A549 treated with AZD9567 at 1 μM for 4 hours (cell line): ENCODE data around the gene SLC2A4. TPM values are rescaled to one million over a fixed set of nuclear protein-coding genes. Genes with fewer than 3 reads are reported as not detected.

ENCODE experiments used
- total RNA-seq: library from RNA; stranded (reverse); fragments of 200-300 nt; extraction: Qiagen RNA extraction; gene quantifications from 5 replicates; pipeline ENCODE4 v1.2.3, GENCODE V29; 2022; ENCODE audit not compliant: insufficient read depth

SLC2A4 gene
- total RNA-seq, 1 experiment from 2014 or later, result 0.45 TPM

Other genes starting within 250 kb of the SLC2A4 start
- 3.5 to 8.5 TPM (median 7.7 TPM) in 5 replicates for gene SLC16A13, start 245.7 kb upstream of the SLC2A4 start, total RNA-seq
- not detected in 5 replicates for gene SLC16A11, start 237.6 kb upstream of the SLC2A4 start, total RNA-seq
- not detected in 5 replicates for gene CLEC10A, start 201.5 kb upstream of the SLC2A4 start, total RNA-seq
- 1.5 TPM in 1 of 5 replicates, not detected in the others for gene ASGR2, start 166.9 kb upstream of the SLC2A4 start, total RNA-seq
- gene ASGR1, start 102.3 kb upstream of the SLC2A4 start, total RNA-seq, result 0.70 to 1.2 TPM (median 0.90 TPM) in 4 of 5 replicates, not detected in the other
- 5.9 to 6.9 TPM (median 6.2 TPM) in 5 replicates for gene DLG4, start 61.9 kb upstream of the SLC2A4 start, total RNA-seq
- 264 to 485 TPM (median 439 TPM) in 5 replicates for gene ACADVL, start 61.8 kb upstream of the SLC2A4 start, total RNA-seq
- gene DVL2, start 47.2 kb upstream of the SLC2A4 start, total RNA-seq, result 29.2 to 43.3 TPM (median 42.3 TPM) in 5 replicates
- gene PHF23, start 42.3 kb upstream of the SLC2A4 start, total RNA-seq, result 67.2 to 91.5 TPM (median 83.0 TPM) in 5 replicates
- gene GABARAP, start 39.3 kb upstream of the SLC2A4 start, total RNA-seq, result 638 to 734 TPM (median 663 TPM) in 5 replicates
- gene CTDNEP1, start 30.0 kb upstream of the SLC2A4 start, total RNA-seq, result 202 to 277 TPM (median 222 TPM) in 5 replicates
- 115 to 144 TPM (median 128 TPM) in 5 replicates for gene ELP5, start 29.5 kb upstream of the SLC2A4 start, total RNA-seq
- gene CLDN7, start 19.2 kb upstream of the SLC2A4 start, total RNA-seq, result 1.4 to 1.8 TPM (median 1.6 TPM) in 4 of 5 replicates, not detected in the other
- gene YBX2, start 12.9 kb downstream of the SLC2A4 start, total RNA-seq, result 0.46 to 0.72 TPM (median 0.60 TPM) in 4 of 5 replicates, not detected in the other
- 1,570 to 1,809 TPM (median 1,672 TPM) in 5 replicates for gene EIF5A, start 25.9 kb downstream of the SLC2A4 start, total RNA-seq
- 91.5 to 113 TPM (median 108 TPM) in 5 replicates for gene GPS2, start 33.6 kb downstream of the SLC2A4 start, total RNA-seq
- 30.5 to 37.6 TPM (median 36.4 TPM) in 5 replicates for gene NEURL4, start 47.6 kb downstream of the SLC2A4 start, total RNA-seq
- gene ACAP1, start 54.8 kb downstream of the SLC2A4 start, total RNA-seq, result 2.1 to 5.5 TPM (median 3.9 TPM) in 4 of 5 replicates, not detected in the other
- 10.3 to 15.0 TPM (median 13.0 TPM) in 5 replicates for gene KCTD11, start 70.4 kb downstream of the SLC2A4 start, total RNA-seq
- not detected in 5 replicates for gene TMEM95, start 73.4 kb downstream of the SLC2A4 start, total RNA-seq
- gene TNK1, start 99.4 kb downstream of the SLC2A4 start, total RNA-seq, result 1.4 to 1.7 TPM (median 1.6 TPM) in 5 replicates
- gene PLSCR3, start 112.8 kb downstream of the SLC2A4 start, total RNA-seq, result 36.1 to 44.4 TPM (median 40.5 TPM) in 5 replicates
- gene TMEM256, start 122.4 kb downstream of the SLC2A4 start, total RNA-seq, result 181 to 231 TPM (median 208 TPM) in 5 replicates
- 12.4 to 20.9 TPM (median 18.3 TPM) in 5 replicates for gene NLGN2, start 126.1 kb downstream of the SLC2A4 start, total RNA-seq
- gene SPEM1, start 138.6 kb downstream of the SLC2A4 start, total RNA-seq, result 0.08 TPM in 2 of 5 replicates, not detected in the others
- 0.05 to 0.07 TPM (median 0.05 TPM) in 3 of 5 replicates, not detected in the others for gene SPEM2, start 143.9 kb downstream of the SLC2A4 start, total RNA-seq
- gene SPEM3, start 147.1 kb downstream of the SLC2A4 start, total RNA-seq, result 0.02 to 0.06 TPM (median 0.02 TPM) in 3 of 5 replicates, not detected in the others
- gene TMEM102, start 153.7 kb downstream of the SLC2A4 start, total RNA-seq, result 7.5 to 12.0 TPM (median 11.6 TPM) in 5 replicates
- 0.67 to 1.3 TPM (median 0.74 TPM) in 4 of 5 replicates, not detected in the other for gene FGF11, start 157.8 kb downstream of the SLC2A4 start, total RNA-seq
- 5.7 to 17.4 TPM (median 8.1 TPM) in 5 replicates for gene CHRNB1, start 163.3 kb downstream of the SLC2A4 start, total RNA-seq
- 17.6 to 21.8 TPM (median 20.5 TPM) in 5 replicates for gene ZBTB4, start 197.9 kb downstream of the SLC2A4 start, total RNA-seq
- not detected in 5 replicates for gene SLC35G6, start 199.7 kb downstream of the SLC2A4 start, total RNA-seq
- gene POLR2A, start 202.6 kb downstream of the SLC2A4 start, total RNA-seq, result 74.1 to 103 TPM (median 95.9 TPM) in 5 replicates